K562 (cell line): Measurements from ENCODE around the gene RAPGEF5. TPM values are rescaled to one million over a fixed set of nuclear protein-coding genes. Genes with fewer than 3 reads are reported as not detected.

ENCODE experiments used
- ATAC-seq: fragments of 200-7000 bp; cut with Tn5 transposase; 3 replicates; pipeline ENCODE4 v1.9.1; 2020; ENCODE audit warnings: moderate library complexity
- BruUV-seq: library from RNA; stranded (reverse); fragments of 400-500 nt; replicated peaks from 2 replicates; lab custom pipeline; 2021; lab: Mats Ljungman, UMichigan
- CTCF ChIA-PET: fragments of 300-600 bp; formaldehyde crosslinking; extraction: SDS; loops from one replicate; lab custom pipeline; 2021; ENCODE audit warnings: low intra/inter-chr PET ratio; lab: Yijun Ruan, JAX
- POLR2A ChIA-PET: fragments of 300-600, 350-650 bp; sonication (Branson Sonifier 250); formaldehyde crosslinking; extraction: SDS; loops from one replicate; lab custom pipeline; 2021; ENCODE audit warnings: antibody characterized with exemption, inconsistent platforms; lab: Yijun Ruan, JAX
- DNase-seq, 4 experiments: peaks; one replicate each; pipeline versions ENCODE4 v3.0.0 to v3.0.0-alpha.2; 2011 to 2018; ENCODE audit warnings: low spot score in 3 of 4, mixed read lengths in 3 of 4; ENCODE audit errors: extremely low read depth in 1 of 4
- FAIRE-seq: peaks from 2 replicates; lab custom pipeline; 2011; peaks lifted over from hg19 to GRCh38; lab: Jason Lieb, UNC
- H2AFZ ChIP-seq: 2 replicates; pipeline ENCODE4 v1.6.0; 2011; ENCODE audit warnings: low read depth, low read length, control low read depth, inconsistent platforms
- H3K27ac ChIP-seq: fragments of 200-600 bp; 3 replicates; pipeline ENCODE4 v1.8.0; 2011; ENCODE audit warnings: low read depth, mild to moderate bottlenecking, control low read depth, inconsistent platforms, low read length, moderate library complexity, mixed read lengths; ENCODE audit errors: extremely low read depth
- H3K27me3 ChIP-seq, 2 experiments: fragments of 300-600 bp in 1 of 2; 2 replicates in 1 of 2; 3 replicates in 1 of 2; pipeline versions ENCODE4 v1.6.0 to v1.8.0; 2011; ENCODE audit warnings: inconsistent platforms in 2 of 2, low read length in 2 of 2, mild to moderate bottlenecking in 1 of 2, mixed read lengths in 1 of 2, moderate library complexity in 1 of 2; ENCODE audit not compliant: control insufficient read depth in 2 of 2, insufficient read depth in 2 of 2
- H3K36me3 ChIP-seq: fragments of 300-600 bp; 3 replicates; pipeline ENCODE4 v1.8.0; 2011; ENCODE audit warnings: mild to moderate bottlenecking, low read length, inconsistent platforms; ENCODE audit not compliant: control insufficient read depth, insufficient read depth
- H3K4me1 ChIP-seq, 2 experiments: fragments of 200-600 bp in 1 of 2; replicated peaks in 1 of 2; 2 replicates in 1 of 2; 3 replicates in 1 of 2; pipeline versions ENCODE4 v1.5.1 to v1.8.0; 2011; ENCODE audit warnings: inconsistent platforms in 2 of 2, low read length in 2 of 2, mild to moderate bottlenecking in 1 of 2, mixed read lengths in 1 of 2, moderate library complexity in 1 of 2; ENCODE audit not compliant: control insufficient read depth in 2 of 2, insufficient read depth in 2 of 2
- H3K4me2 ChIP-seq: 2 replicates; pipeline ENCODE4 v1.6.1; 2011; ENCODE audit warnings: low read length, control low read depth, inconsistent platforms, mixed read lengths; ENCODE audit not compliant: insufficient read depth
- H3K4me3 ChIP-seq: fragments of 200-600 bp; sonication (generic), shearing (Covaris generic); 2 replicates; pipeline ENCODE4 v1.5.1; 2016; ENCODE audit warnings: control low read depth, inconsistent platforms
- H3K79me2 ChIP-seq: fragments of 200-600 bp; 3 replicates; pipeline ENCODE4 v1.8.0; 2011; ENCODE audit warnings: low read length, inconsistent platforms; ENCODE audit not compliant: control insufficient read depth, insufficient read depth
- H3K9ac ChIP-seq, 2 experiments: 2 replicates each; pipeline versions ENCODE4 v1.6.0 to v1.6.1; 2011; ENCODE audit warnings: low read depth in 2 of 2, low read length in 2 of 2, control low read depth in 1 of 2, inconsistent platforms in 1 of 2, mild to moderate bottlenecking in 1 of 2, mixed read lengths in 1 of 2; ENCODE audit not compliant: insufficient read depth in 1 of 2
- H3K9me1 ChIP-seq: one replicate; pipeline ENCODE4 v1.6.0; 2011; ENCODE audit warnings: inconsistent platforms, mild to moderate bottlenecking, low read length, moderate library complexity; ENCODE audit not compliant: control insufficient read depth, insufficient read depth
- H3K9me3 ChIP-seq: replicated peaks from 2 replicates; pipeline ENCODE4 v1.5.1; 2011; ENCODE audit warnings: low read depth, low read length, inconsistent platforms; ENCODE audit not compliant: control insufficient read depth, insufficient read depth
- H4K20me1 ChIP-seq: replicated peaks from 2 replicates; pipeline ENCODE4 v1.6.1; 2011; ENCODE audit warnings: low read length, inconsistent platforms, mixed read lengths; ENCODE audit not compliant: control insufficient read depth, insufficient read depth
- ATF3 ChIP-seq, 2 experiments: fragments of 450-650 bp in 1 of 2; sonication (generic) in 1 of 2; formaldehyde crosslinking in 1 of 2; IDR thresholded peaks in 1 of 2; conservative IDR thresholded peaks in 1 of 2; 2 replicates each; pipeline versions ENCODE4 v1.6.1 to v1.8.1; 2016 to 2023; ENCODE audit warnings: mild to moderate bottlenecking in 2 of 2, moderate library complexity in 2 of 2, inconsistent platforms in 1 of 2, missing genetic modification reagents in 1 of 2
- ATF4 ChIP-seq: fragments of 450-650 bp; formaldehyde crosslinking; IDR thresholded peaks from 2 replicates; pipeline ENCODE4 v1.4.0; 2022; ENCODE audit warnings: mild to moderate bottlenecking, moderate library complexity
- BCL6 ChIP-seq: fragments of 250-450 bp; sonication (Bioruptor Pico); IDR thresholded peaks from 2 replicates; pipeline ENCODE4 v1.4.0; 2020
- CBX3 ChIP-seq, 2 experiments: IDR thresholded peaks; 1 replicate in 1 of 2; 2 replicates in 1 of 2; pipeline ENCODE4 v1.6.1; 2012; ENCODE audit warnings: inconsistent platforms in 2 of 2, low read length in 2 of 2, borderline replicate concordance in 1 of 2, control low read depth in 1 of 2
- CEBPG ChIP-seq, 3 experiments: fragments of 200-800 bp in 1 of 3; sonication (Bioruptor generic) in 1 of 3; sonication (generic) in 1 of 3; formaldehyde crosslinking in 1 of 3; IDR thresholded peaks in 2 of 3; conservative IDR thresholded peaks in 1 of 3; 2 replicates each; pipeline versions ENCODE4 v1.6.1 to v1.8.0; 2016 to 2022; ENCODE audit warnings: missing compliant biosample characterization in 2 of 3, missing genetic modification characterization in 2 of 3, mild to moderate bottlenecking in 1 of 3, missing genetic modification reagents in 1 of 3
- CREB3 ChIP-seq: fragments of 450-650 bp; conservative IDR thresholded peaks from 2 replicates; pipeline ENCODE4 v1.6.1; 2016; ENCODE audit warnings: missing genetic modification characterization, low read depth, mild to moderate bottlenecking, missing compliant biosample characterization, moderate library complexity
- CXXC5 ChIP-seq: fragments of 250-450 bp; sonication (Bioruptor Pico); IDR thresholded peaks from 2 replicates; pipeline ENCODE4 v1.8.0; 2022; ENCODE audit warnings: inconsistent platforms, mild to moderate bottlenecking, moderate library complexity
- EP300 ChIP-seq: IDR thresholded peaks from 2 replicates; pipeline ENCODE4 v1.6.1; 2012; ENCODE audit warnings: low read length, improper control_type of control experiment
- FOS ChIP-seq: IDR thresholded peaks from 3 replicates; pipeline ENCODE4 v1.6.1; 2011; ENCODE audit not compliant: insufficient read length; ENCODE audit errors: extremely low read depth
- LCOR ChIP-seq: sonication (generic); formaldehyde crosslinking; IDR thresholded peaks from 2 replicates; pipeline ENCODE4 v1.8.0; 2022; ENCODE audit warnings: mild to moderate bottlenecking, missing genetic modification reagents
- PPARD ChIP-seq: fragments of 250-450 bp; sonication (Bioruptor Pico); IDR thresholded peaks from 2 replicates; pipeline ENCODE4 v1.8.0; 2022; ENCODE audit warnings: inconsistent platforms, mild to moderate bottlenecking, moderate library complexity
- YY1 ChIP-seq, 3 experiments: IDR thresholded peaks; 2 replicates each; pipeline ENCODE4 v1.6.1; 2011; ENCODE audit warnings: low read length in 2 of 3, mild to moderate bottlenecking in 2 of 3, moderate library complexity in 2 of 3, borderline replicate concordance in 1 of 3, control low read depth in 1 of 3, low read depth in 1 of 3; ENCODE audit not compliant: insufficient read depth in 3 of 3, insufficient replicate concordance in 2 of 3, control insufficient read depth in 1 of 3, insufficient read length in 1 of 3; ENCODE audit errors: extremely low read depth in 1 of 3
- ZBTB33 ChIP-seq: sonication (generic); formaldehyde crosslinking; IDR thresholded peaks from 2 replicates; pipeline ENCODE4 v1.8.1; 2023; ENCODE audit warnings: mild to moderate bottlenecking, missing genetic modification reagents
- ZNF699 ChIP-seq: fragments of 250-450 bp; sonication (Bioruptor Pico); IDR thresholded peaks from 2 replicates; pipeline ENCODE4 v1.8.0; 2021; ENCODE audit warnings: mild to moderate bottlenecking, moderate library complexity; ENCODE audit not compliant: insufficient replicate concordance
- in situ Hi-C: fragments of 300-500 bp; cut with MboI; formaldehyde crosslinking; loops from 4 replicates; pipeline ENCODE4 v1.15.0; 2018; ENCODE audit warnings: inconsistent platforms, mixed read lengths
- intact Hi-C: fragments of 100-400 bp; cut with micrococcal nuclease; formaldehyde crosslinking; loops from 2 replicates; pipeline ENCODE4 v1.14.2; 2022
- polyA plus RNA-seq, 8 experiments: library from polyadenylated mRNA; depleted of rRNA in 4 of 8; stranded (reverse) in 5 of 8; unstranded in 3 of 8; fragments of >200 nt; fragmentation: Nextera tagmentation in 2 of 8; fragmentation: Illumina TruSeq in 1 of 8; extraction: Ambion mirVana in 2 of 8; extraction: Trizol in 1 of 8; gene quantifications; 2 replicates each; pipeline versions ENCODE4 v1.2.1 to v1.2.3, GENCODE V29; 2011 to 2014; ENCODE audit warnings: inconsistent platforms in 1 of 8, missing spikeins in 1 of 8
- total RNA-seq, 7 experiments: library from RNA; depleted of rRNA in 6 of 7; stranded (reverse); fragments of >200 nt in 6 of 7; fragmentation: Illumina TruSeq in 2 of 7; extraction: Trizol in 2 of 7; gene quantifications; 2 replicates each; pipeline versions ENCODE4 v1.2.1 to v1.2.3, GENCODE V29; 2011 to 2021; ENCODE audit warnings: low replicate concordance in 1 of 7

The RAPGEF5 gene
- total and polyA plus RNA-seq, 9 of the 15 experiments (the other 6 are each of a cell fraction or from before 2014, with no cell fraction given), result 0.39 to 2.0 (median 1.1) TPM

GRCh38 chr7:22372863-22373262, 15.9 kb upstream of the RAPGEF5 start (continued):
- TF ChIP-seq YY1 (IDR thresholded peaks at IDR 0.05; ENCODE audit: borderline replicate concordance in 1 of 3, control insufficient read depth in 1 of 3, extremely low read depth in 1 of 3, insufficient read depth in 3 of 3, insufficient read length in 1 of 3, insufficient replicate concordance in 2 of 3, low read depth in 1 of 3, low read length in 2 of 3) (peak in 1 of 3 experiments; percentile 9), CXXC5 (CRISPR knock-in tag) (0 out of 2 replicates have a peak, but pooled peaks have one; percentile 16)
- TF ChIP-seq, all 486 proteins: peak for 2

- Histone ChIP-seq H4K20me1 (no peaks in the 10 kb centered on the region), H2AFZ (0 out of 2 replicates have a peak overlapping the region, but pooled peaks have one; percentile 1), H3K9me1 (no peaks in the 10 kb centered on the region), H3K4me3 (no peak overlapping the region), H3K36me3 (no peaks in the 10 kb centered on the region), H3K4me2 (no peak overlapping the region), H3K9me3 (no peaks in the 10 kb centered on the region), H3K27me3 (no peaks in the 10 kb centered on the region), H3K79me2 (no peaks in the 10 kb centered on the region), H3K4me1 (peaks cover 0 to 23% of the 10 kb centered on the region in 2 experiments; a peak in 4 of 5 replicates), H3K9ac (no peak overlapping the region), H3K27ac (no peak overlapping the region)
- in situ Hi-C loops (no loop called here), intact Hi-C loops (no loop called here)
- POLR2A ChIA-PET, result interaction anchor here (1.2 to 3.6 kb wide), 2 partner anchors 10 to 49 kb away, joined by 4 to 16 read pairs; no protein-coding TSS in a partner anchor
- no TSS peak for BruUV-seq
- FAIRE-seq (no peak), DNase-seq (no peak), ATAC-seq (peak; percentile 17)
- CTCF ChIA-PET, result no interaction called here
- TF ChIP-seq ZBTB33 (CRISPR knock-in tag) (no peak), FOS (no peak), EP300 (no peak), CREB3 (no peak), PPARD (CRISPR knock-in tag) (no peak), ZNF699 (CRISPR knock-in tag) (no peak), CBX3 (IDR thresholded peaks at IDR 0.05; ENCODE audit: borderline replicate concordance in 1 of 2, low read length in 2 of 2) (no peak), BCL6 (CRISPR knock-in tag) (no peak), LCOR (no peak), ATF3 (IDR thresholded peaks at IDR 0.05) (peak; percentile 64), ATF3 (CRISPR knock-in tag; conservative IDR thresholded peaks at IDR 0.05) (no peak), ATF4 (CRISPR knock-in tag) (no peak), CEBPG (CRISPR knock-in tag; IDR thresholded peaks at IDR 0.05) (peak; percentile 55), CEBPG (tag; conservative IDR thresholded peaks at IDR 0.05 in 1 of 2, IDR thresholded peaks at IDR 0.05 in 1 of 2) (peak; percentile 71 to 91)
These were observed 14.9 kb upstream of the RAPGEF5 start for GRCh38 chr7:22371878-22372277.
